T-helper 1 cell (primary cell): ENCODE results near the gene CRACR2B.
A peak's percentile ranks its signal among the peaks of the same experiment; 100 is the strongest.

Source experiments
- DNase-seq, 5 donors: peaks; one replicate each; pipeline ENCODE4 v3.0.0-alpha.2; 2012 to 2020

CRACR2B gene

DNA sequence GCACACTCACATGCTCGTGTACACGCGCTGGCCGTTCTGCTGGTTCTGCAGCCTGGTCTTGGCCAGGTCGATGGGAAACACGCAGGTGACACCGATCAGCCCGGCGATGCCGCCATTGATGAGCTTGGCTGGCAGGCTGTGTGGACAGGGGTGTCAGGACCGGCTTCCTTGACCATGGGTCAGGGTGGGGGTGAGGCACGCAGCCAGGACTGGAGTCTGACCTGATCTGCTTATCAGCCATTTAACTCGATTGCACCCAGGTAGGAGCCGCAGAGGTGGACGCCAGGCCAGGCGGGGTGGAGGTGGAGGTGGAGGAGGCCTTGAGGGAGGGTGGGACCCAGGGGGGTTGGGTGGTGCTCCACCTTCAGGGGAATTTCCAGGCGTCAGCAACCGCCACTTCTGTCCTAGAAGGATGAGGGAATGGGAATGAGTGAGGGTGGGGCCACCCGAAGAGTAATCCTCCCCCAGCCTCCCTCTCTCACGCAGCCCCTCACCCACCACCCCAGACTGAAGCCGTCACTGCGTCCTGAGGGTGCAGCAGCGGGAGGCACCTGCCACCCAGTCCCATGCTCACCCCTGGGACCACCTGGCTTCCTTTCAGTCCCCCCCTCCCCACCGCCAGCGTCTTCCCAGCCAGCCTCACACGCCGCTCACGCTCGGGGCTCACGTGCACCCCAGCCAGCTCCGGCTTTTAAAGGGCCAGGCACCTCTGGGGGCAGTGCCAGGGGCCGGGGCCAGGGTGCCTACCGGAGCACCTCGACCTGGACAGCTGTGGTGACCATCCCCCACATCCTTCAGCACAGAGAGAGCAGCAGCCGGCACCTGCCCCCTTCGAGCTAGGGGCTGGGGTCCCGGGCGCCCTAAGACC, 32.7 kb upstream of the CRACR2B start:
- DNase-seq: no peak

DNA sequence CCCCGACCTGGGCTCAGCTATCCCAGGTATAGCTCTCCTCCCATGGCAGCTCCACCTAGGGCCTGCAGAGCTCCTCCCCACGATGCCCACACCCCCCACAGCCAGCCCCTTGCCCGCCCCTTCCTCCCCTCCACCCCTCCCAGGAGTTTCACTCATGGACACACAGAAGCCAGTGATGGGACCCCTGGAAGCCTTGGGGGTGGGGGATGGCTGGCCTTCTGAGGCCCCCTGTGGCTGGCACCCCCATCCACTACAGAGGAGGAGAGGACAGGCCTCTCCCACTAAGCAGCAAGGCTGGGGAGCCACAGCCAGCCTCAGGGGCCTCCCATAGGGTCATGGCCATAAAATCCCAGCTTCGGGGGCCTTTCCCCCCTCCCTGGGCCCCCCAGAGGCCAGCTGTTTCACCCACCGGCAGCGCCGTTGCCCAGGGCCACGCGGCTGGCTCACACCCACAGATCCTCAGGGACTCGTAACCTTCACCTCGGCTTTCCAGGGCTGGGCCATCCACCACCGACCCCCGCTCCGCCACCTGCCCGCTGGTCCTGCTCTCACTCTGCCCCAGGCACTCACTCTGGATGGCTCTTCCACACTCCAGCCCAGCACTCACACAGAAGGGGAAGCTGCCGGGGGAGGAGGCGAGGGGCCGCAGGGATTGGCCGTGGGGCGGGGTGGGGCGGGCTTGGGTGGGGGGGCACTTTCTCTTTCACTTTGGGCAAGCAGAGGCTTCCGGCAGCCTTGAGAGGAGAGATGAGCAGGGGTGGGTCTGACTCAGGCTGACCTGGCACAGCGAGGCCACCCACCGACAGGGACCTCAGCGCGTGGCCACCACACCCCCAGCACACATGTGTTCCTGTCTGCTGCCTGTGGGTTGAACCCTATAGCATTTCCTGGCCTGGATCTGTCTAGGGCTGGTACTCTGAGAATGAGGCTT, 31.8 kb upstream of the CRACR2B start:
- peak; percentile 62 to 90 (median 73) for DNase-seq

DNA sequence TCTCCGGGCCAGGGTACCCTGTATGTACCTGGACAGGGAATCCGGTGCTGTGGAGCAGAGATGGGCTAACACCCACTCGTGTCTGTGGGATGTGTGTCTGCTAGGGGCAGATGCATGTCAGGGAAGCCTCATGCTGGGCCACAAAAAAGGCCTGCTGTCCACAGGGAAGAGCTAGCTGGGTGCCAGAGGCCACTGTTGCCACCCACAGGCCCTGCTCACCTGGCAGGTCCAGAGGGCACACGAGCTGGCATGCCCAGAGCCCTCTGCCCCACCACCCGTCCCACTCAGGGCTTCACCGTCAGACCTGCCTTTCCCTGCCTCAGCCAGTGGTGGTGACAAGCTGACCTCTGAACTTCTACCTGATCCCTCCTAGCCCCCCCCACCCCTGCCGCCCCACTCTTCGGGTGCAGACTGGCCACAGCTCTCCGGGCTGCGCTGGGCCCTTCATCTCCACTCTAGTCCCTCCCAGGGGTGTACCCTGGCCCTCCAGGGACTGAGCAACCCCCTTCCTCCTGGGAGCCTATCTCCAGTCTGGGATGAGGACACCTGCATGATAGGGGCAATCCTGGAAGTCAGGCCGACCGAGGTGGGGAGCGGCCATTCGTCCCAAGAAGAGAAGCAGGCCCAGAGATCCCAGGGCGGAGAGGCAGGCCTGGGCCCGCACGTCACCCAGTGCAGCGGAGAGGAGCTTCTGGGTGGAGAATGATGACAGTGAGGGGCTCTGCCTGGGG, 31.0 kb upstream of the CRACR2B start:
- DNase-seq: no peak

DNA sequence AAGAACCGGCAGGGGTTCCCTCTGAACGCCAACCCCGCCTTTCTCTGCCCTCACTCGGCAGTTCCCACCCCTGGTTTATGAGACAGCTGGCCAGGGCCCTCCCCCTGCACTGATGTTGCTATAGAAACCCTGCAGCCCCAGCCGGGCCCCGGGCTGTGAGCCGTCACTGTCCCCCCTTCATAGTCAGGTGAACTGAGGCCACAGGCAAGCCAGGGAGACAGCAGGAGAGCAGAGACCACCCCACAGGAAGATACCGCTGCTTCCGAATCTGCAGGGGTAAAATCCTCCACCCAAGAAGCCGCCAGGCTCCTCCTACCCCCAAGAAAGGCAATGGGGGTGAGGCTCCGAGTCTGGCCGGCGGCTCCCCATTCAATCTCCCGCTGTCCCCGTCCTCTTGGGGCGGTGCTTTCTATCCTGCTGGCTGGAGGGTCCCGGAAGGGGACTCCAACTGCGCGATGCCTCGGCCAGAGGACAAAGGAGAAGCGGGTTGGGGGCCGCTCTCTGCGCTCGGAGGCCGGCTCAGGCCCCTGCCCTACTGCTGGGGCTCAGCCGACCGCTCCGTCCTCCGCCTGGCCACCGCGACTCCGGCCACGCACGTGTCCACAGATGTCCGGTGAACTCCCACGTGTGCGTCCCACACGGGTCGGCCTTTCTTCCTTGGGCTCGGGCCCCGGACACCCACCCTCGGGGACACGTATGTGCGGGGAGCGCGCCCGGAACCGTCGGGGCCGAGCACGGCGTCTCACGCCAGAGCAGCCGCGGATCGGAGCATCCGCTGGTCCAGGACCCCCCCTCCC, 30.2 kb upstream of the CRACR2B start:
- DNase-seq: peak; percentile 66 to 80 (median 69)

DNA sequence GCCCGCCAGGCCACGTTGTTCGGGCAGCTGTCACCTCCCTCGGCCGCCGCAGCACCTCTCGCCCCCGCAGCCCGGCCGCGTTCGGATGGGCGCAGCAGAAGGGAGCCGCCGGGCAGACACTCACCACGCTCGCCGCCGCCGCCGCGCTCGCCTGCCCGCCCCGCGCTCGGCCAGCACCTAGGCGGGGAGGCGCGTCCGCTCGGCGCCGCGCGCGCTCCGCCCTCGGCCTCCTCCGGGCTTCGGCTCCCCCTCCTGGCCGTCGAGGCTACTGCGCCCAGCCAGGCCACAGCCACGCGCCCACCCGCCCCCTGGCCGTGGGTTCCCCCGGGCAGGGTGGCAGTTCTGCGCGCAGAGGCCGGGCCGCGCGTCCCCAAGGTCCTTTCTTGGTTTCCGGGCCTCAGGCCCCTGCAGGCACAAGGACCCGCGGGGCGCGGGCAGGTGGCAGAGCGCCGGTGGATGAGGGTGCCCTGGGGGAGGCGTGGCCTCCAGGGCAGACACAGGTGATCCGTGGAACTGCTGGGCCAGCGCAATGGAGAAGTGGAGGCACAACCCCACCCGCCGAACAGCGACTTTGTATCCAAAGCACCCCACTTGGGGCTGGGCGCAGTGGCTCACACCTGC, 29.5 kb upstream of the CRACR2B start, which contains the start of gene SLC25A22:
Gene SLC25A22, minus strand, starts transcription at position 189 of the 621 bp plus-strand sequence. CDS start 3,275 bp downstream, outside the sequence.
- peak; percentile 65 to 81 (median 76) for DNase-seq

DNA sequence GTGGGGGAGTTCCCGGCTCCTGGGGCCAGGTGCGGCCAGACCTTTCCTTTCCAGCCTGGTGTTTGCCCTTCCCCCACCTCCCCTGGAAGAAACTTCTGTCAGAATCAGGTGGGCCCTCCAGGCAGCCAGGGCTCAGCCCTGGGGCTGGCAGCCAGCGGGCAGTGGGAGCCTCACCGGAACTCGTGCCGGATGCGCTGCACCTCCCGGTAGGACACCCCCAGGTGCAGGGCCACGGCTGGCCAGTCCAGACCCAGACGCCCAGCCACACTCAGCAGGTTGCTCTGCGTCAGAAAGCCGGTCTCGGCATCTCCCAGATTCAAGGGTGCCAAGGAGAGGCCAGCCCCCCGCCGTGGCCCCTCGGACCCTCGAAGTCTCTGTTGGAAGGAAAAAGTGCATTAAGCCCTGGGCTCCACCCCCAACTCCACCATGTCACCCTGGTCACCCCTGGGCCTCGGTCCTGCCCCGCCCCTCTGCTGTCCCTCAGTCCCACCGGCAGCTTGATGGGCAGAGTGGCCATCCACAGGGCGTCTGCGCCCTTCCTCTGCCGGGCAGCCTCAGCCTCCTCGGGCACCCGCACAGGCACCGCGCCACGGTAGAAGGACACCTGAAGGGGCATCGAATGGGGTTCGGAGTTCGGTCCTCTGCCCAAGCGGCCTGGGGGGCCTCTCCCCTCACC, 27.9 kb upstream of the CRACR2B start:
- no peak for DNase-seq

DNA sequence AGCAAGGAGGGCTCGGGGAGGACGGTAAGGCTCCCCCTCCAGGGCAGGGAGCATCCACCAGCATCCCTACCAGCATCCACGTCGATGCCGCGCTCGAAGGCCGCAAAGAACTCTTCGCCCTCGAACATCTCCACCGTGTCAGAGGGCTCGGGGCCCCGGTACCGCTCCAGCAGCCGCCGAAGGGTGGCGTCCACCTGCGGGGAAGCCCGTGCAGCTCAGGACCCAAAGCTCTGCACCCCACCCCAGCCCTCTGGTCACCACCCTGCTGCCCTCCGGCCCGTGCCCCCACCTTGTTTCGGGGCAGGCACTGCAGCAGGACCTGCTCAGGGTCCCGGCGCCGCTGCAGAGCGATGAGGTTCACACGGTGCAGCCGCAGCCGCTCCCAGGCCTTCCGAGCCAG, 27.2 kb upstream of the CRACR2B start:
- DNase-seq: no peak

DNA sequence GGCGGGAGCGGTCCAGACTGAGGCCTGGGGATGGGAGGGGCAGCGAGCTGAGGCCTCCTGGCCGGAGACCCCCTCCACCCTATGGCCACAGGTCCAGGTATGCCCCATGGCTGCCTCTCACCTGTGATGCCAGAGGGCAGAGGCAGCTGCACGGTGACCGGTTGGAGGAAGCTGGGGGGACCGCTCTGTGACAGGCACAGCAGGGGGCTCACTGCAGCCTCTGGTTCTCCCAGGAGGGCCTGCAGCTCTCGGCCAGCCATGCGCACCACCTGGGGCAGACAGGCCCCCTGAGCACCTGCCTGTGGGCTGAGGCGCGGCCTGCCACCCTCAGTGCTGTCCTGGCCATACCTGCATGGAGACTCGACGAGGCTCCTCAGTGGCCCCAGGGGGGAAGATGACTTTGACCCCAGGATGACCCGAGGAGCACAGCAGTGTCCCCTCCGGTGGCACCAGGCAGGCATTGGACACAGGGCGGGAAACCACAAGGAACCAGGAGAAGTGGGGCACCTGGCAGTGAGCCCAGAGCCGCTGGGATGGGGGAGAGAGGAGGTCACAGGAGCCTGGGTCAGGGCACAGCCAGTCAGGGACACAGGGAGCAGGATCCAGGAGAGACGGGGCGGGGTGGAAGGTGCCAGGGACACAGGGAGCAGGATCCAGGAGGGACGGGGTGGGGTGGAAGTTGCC, 26.5 kb upstream of the CRACR2B start:
- no peak for DNase-seq

DNA sequence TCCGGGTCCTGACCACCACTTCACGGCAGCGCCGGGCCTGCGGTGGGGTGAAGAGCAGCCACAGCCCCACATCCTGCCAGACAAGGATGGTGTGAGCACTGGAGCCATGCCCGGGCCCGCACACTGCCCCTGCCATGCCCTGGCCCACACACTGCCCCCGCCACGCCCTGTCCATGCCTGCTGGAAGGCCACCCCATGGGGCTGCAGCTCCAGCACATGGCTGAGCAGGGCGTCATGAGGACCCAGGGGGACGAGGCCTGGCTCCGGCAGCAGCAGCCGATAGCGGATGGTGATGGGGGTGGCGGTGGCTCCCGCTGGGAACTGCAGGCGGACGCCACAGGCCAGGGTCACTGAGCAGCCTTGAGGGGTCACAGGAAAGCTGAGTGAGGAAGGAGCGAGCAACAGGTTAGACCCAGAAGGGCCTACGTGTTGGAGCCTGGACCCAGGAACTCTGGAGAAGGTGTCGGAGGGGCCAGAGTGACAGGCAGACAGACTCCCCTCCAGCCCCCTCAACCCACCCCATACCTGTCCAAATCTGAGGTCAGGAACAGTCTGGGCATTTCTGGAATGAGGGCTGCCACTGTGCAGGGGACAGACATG, 25.6 kb upstream of the CRACR2B start:
- no peak for DNase-seq

DNA sequence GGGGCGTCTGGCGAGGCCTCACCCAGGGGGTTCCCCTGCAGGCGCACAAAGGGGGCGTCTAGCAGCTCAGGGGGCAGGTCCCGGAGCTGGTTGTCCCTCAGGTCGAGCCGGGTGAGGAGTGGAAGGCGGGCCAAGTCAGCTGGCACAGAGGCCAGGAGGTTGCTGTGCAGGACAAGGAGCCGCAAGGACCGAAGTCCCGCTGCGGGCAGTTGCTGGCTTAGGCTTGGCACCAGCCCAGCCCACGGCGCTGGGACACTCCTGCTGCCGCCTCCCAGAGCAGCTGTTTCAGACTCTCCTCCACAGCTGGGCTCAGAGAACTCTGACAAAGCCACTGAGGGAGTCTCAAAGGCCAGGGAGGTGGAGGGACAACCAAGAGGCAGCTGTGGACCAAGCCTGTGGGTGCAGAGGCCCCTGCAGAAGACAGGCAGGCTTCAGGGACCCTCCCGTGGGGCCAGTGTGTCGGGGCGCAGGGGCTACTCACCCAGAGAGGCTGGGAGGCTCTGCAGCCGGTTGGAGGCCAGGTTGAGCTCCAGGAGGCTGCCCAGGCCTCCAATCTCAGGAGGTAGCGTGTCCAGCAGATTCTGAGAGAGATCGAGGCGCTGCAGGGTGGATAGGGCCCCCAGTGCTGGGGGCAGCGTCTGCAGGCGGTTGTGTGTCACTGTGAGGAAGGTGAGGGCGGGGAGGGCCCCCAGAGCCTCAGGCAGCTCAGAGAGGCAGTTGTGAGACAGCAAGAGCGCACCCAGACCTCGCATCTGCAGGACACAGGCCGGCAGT, 24.8 kb upstream of the CRACR2B start:
- no peak for DNase-seq

DNA sequence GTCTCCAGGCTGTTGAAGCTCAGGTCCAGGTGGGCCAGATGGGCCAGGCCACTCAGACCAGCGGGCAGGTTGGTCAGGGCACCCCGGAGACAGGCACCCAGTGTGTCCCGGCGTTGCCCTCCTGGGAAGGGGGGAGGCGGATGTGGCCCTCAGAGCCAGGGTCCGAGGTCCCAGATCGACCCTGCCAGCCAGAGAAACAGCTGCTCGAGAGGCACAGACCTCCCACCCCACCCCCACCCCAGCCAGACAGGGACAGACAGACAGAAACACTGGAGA, 24.3 kb upstream of the CRACR2B start:
- no peak for DNase-seq

DNA sequence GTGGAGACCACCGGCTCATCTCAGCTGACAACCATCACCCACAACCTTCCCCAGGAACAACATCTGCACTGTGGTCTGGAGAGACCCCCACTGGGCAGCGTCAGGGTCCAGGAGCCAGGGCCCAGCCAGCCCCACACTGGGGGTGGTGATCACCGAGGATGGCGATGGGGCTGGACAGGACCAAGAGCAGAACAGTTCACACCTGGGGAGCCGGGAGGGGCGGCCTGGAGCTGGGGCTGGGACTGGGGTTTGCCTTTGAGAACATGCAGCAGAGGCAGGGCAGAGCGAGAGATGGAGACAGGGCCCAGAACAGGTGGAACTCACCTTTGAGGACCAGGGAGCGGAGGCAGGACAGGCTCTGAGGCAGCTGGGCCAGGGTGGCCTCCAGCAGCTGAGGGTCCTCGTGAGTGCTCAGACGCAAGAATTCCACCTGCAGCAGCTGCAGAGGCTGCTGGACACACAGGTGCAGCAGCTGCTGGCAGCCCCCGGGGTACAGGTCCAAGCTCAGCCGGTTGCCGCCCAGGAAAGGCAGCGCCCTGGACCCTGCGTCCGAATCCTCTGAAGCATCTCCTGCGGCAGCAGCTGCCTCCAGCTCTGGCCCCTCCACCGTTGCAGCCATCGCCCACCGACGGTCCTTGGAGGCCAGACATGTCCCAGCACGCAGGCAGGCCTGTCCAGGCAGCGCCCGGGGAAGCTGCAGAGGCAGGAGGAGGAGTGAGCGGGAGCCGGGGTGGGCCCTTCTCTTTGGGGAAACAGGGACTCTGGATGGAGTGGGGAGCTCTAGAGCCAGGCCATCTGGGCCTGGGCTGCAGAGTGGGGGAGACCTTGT, 23.7 kb upstream of the CRACR2B start:
- DNase-seq: no peak

DNA sequence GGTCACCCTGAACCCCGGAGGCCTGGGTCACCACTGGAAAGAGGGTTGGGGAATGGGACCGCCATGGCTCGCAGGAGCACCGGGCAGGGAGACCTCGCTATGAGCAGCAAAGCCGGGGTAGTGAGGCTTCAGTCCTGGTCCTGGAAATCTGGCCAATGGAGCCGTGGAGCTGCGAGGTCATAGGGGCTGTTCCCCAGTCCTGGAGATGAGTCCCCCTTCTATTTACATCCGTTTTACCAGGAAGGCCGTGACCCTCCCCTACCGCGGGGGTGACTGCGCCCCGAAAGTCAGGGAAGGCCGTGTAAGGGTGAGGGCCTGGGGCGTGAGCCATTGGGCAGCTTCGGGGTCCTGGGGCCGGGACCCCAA, 23.1 kb upstream of the CRACR2B start:
- no peak for DNase-seq

DNA sequence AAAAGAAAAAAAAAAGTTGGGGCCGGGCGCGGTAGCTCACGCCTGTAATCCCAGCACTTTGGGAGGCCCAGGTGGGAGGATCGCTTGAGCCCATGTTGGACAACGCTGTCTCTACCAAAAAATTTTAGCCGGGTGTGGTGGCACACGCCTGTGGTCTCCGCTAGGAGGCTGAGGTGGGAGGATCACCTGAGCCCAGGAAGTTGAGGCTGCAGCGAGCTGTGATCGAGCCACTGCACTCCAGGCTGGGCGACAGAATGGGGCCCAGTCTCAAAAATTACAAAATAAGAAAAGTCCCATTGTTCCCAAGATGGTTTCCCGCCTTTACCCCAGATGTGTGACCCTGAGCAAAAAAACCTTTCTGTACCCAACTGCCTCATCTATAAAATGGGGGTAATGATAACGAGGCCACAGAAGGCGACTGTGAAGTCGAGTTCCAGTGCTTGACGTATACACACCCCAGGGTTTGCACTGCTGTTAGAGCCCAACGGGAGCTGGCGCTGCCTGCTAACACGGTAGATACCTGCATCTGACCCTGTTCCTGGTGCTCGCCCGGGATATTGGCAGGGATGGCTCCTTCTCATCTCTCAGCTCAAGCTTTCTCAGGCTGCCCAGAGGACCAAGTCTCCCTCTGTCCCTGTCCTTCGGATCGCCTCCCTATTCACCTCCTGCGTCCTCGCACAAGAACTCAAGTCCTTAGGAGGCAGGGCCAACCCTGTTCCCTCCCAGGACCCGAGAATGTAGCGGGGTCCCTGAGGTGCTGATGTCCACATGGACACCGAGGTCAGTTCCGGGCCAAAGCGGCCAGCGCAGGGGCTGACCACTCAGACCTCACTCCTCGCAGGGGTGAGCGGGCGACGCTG, 19.1 kb upstream of the CRACR2B start:
- peak in 1 of 5 donors; percentile 53 for DNase-seq

DNA sequence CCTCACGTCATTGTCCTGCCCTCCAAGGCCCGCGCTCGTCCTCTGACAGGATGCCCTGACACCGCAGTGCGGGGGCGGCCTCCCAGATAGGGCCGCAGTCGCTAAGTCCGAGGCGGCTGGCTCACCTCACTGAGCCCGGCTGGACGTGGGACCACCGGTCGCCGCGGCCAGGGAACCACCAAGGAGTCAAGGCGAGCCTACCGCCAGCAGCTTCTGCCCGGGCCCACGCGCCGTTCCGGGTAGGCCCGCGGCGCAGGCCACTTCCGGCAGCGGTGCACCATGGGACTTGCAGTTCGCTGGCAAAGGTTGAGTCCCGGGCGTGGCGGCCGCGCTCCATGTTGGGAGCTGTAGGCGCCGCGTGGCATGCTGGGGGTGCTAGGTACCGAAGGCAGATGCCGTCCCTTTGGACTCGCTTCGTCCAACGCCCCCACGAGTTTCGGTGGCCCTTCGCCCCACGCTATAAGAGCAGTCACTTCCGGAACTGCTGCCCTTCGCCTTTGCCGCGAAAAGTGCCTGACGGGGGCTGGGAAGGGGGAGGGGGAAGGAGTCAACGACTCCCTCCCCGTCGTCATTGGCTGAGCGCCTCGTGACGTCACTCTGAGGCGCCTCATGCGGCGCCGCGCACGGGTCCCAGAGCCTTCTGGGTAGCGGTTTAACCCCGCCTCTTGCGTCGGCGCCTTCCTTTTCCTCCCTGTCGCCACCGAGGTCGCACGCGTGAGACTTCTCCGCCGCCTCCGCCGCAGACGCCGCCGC, 18.3 kb upstream of the CRACR2B start, which contains the start of gene RPLP2:
Gene RPLP2, plus strand, starts transcription at position 681 of the 753 bp plus-strand sequence. CDS start 268 bp downstream, outside the sequence.
- peak; percentile 93 to 98 (median 96) for DNase-seq

DNA sequence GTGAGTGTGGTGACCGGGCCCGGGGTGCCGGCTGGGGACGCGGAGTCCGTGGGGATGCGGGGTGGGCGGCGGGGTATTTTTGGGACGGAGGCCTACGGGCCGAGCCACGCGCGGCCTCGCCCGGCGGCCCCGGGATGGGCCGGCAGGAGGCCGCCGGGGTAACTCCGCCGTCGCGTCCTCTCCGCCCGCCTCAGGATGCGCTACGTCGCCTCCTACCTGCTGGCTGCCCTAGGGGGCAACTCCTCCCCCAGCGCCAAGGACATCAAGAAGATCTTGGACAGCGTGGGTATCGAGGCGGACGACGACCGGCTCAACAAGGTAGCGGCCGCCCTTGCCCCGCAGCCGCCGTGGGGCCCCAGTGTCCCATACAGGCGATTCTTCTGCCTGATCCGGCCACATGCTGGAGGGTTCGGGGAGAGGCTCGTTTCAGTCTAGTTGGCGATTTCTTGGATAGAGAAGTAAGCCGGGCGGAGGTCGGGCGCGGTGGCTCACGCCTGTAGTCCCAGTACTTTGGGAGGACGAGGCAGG, 17.6 kb upstream of the CRACR2B start:
- no peak for DNase-seq
